GM18498 (cell line): ENCODE measurements around the gene ARFGEF2.
"Not testable (repeated sequence)": the region's sequence is repeated elsewhere in the genome, so short reads cannot be mapped to it uniquely, and the experiment has no call there.

Experiments
- ATAC-seq: cut with Tn5 transposase; IDR thresholded peaks from one replicate; pipeline ENCODE4 v1.9.1; 2021; ENCODE audit warnings: mild to moderate bottlenecking, moderate library complexity; ENCODE audit not compliant: unreplicated experiment

Gene ARFGEF2

DNA sequence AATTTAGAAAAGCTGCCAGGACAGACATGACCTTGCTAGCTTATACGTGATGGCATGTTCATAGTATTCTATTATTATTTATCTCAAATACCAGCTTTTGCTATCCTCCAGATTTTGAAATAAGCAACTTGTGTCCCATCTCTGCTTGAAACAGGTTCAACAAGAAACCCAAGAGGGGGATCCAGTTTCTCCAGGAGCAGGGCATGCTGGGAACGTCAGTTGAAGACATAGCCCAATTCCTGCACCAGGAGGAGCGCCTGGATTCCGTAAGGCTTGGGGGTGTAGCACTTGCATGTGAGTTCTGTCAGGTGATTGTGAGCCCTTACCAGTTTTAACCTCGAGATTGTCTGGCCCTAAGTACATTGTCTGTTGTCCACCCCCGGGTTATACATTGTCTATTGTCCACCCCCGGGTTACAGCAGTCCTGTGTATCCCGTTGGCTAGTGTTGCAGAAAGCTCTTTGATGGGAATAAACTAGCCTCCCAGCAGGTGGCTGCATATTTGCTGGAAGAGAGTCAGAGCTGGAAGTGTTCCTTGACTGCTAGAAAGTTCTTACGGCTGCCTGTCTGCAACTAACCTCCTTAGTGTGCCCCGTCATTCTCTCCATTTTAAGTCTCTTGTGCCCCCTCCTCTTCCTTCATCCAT is 63.2 kb downstream of the ARFGEF2 start:
- no peak for ATAC-seq

DNA sequence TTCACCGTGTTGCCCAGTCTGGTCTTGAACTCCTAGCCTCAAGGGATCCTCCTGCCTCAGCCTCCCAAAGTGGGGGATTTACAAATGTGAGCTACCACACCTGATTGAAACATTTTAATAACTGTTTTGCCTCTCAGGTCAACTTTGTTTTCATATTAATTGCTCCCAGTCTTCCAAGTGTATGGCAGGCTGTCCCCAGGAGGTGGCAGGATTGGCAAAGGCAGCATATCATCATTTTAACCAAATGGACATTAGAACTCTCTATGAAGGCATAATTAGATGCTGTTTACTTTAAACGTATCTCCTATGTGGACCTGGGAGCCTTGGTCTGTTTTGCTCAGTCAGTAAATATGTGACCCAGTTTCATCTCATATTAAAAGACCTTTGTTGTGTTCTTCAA is 65.4 kb downstream of the ARFGEF2 start:
- ATAC-seq, result no peak

DNA sequence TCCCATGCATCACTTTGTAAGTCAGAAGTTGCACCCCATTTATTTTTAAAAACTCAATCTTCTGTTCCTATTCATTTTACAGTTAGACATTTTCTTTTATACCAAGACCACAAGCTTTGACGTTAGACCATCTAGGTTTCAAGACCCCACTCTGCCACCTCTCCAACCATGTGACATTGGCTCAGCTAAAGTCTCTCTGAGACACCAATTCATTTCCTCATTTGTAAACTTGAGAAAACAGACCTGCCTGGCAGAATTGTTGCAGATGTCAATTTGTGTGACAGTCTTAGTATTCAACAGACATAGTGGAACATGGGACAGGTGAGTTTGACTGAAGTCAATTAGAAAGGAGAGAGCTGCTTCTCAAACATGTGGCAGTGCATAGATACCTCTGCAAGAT is 69.0 kb downstream of the ARFGEF2 start:
- no peak for ATAC-seq

DNA sequence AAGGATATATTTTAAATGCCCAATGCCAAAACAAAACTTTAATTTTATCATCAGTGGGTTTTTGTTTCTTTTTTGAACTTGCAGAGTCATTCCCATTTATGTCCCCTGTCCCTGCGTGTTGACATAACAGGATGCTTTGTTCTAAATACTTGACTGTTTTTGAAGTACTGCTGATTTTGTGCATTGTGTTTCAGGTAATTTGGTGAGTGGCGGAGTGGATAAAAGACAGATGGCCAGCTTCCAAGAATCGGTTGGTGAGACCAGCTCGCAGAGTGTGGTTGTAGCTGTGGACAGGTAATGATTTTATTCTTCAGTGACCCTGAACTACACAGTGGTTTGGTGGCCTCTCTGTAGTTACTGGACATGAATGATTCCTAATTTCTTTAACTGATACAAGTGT is 74.1 kb downstream of the ARFGEF2 start:
- ATAC-seq, result no peak

DNA sequence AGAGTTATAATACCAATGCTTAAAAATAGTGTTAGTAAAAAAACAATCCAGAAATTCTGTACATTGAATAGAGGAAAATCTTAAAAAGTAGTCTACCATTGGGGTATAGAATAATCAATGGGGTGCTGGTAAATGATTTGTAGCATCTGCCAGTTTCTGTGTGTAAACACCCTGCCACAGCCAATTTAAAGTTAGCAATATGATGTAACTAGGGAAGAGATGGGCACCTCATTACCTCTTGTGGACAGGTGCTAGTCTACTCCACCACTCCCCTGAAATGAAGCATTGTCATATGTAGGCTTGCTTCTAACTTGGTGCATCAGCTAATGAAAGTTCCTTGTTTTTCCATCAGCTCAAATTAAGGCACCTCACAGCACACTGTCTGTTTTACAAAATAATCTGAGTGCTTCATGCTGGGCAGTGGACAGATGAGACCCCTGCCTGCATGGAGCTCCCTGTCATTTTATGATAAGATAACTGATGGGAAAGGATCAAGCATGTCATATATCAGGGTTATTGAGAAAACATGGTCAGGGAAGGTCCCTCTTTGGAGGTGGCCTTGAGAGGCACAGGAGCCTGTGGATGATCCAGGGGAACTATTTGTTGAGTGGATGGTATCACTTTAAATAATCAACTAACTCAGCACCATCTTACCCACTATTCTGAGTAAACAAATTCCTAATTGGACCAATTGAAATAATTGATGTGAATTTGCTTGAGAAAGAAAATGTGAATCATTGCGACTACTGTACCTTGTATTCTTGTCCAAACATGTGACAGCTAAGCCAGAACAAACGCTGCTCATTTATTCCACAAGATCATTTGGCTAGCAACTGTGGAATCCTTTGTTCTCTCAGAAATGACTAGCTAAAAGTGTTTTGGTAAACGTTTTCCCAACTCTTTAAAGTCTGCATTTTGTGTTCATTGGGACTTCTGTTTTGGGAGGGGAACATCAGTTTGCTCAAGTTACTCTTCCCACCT is 78.7 kb downstream of the ARFGEF2 start:
- ATAC-seq, result no peak

DNA sequence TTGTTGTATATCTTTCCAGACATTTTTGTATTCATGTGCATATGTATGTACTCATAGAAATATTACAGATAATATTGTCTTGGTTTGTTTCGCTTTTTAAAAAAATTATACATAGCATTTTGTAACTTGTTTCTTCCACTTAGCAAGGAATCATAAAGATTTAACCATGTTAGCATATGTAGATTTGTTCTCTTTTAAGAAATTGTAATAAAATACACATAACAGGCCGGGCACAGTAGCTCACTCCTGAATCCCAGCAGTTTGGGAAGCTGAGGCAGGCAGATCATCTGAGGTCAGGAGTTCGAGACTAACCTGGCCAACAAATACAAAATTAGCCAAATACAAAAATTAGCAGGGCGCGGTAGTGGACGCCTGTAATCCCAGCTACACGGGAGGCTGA is 80.2 kb downstream of the ARFGEF2 start:
- no peak for ATAC-seq

DNA sequence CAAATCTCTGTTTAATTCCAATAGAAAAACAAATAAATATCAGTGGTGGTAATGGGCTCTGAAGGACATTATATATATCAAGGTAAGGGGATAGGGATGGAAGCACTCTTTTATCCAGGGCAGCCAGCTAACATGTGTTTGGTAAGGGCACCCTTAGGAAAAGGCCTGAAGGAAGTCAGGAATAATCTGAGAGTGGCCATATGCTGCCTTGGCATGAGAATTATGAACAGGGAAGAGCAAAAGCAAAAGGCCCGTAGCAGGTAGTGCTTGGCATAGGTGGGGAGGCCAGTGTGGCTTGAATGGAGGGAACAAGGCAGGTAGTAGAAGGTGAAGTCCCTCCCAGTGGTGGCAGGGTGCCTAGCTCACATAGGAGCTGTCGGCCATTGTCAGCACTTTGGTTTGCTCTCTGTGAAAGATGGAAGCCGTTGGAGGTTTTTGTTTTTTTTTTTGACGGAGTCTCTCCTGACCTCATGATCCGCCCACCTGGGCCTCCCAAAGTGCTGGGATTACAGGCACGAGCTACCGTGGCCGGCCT is 85.0 kb downstream of the ARFGEF2 start:
- ATAC-seq, result no peak

DNA sequence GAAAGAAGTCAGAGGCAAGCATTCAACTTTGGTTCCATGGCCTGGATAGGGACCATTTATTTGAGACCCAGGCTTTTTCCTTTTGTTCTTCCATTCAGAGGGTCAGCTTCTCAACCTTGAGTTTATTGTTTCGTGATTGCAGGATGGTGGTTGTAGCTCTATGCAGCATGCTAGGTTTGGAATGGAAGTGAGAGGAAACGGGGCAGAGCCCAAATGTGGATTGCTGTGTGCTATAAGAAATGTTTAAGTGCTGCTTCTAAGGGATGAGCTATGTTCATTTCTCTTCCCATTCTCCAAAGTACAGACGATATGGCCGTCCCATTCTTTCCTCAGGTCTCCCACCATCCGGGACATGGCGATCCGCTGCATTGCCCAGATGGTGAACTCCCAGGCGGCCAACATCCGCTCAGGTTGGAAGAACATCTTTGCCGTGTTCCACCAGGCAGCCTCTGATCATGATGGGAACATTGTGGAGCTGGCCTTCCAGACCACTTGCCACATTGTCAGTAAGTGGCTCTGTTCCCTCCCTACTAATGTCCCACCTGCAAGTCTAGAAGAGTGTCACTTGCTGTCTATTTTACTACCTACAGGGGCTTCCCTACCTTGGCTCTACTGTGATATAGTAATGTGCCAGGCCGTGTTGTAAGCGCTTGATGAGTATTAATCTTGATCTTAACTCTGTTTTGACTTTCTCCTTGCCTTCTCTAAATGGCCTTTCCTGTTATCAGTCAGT is 88.6 kb downstream of the ARFGEF2 start:
- ATAC-seq, result no peak

DNA sequence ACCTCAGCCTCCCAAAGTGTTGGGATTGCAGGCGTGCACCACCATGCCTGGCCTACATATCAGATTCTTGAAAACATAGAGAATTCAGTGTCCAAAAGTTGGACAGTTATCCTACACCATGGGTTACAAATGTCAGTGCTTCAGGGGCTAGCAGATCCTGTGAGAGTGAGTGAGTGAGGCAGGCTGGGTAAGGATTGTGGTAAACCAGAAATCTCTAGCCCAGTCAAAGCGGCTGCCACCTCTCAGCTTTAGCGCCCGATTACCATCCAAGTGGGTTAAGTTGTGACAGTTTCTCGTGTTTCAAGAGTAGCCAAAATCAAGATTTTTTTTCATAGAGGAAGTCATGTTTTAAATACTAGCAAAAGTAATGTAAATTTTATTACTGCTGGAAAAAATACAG is 102.7 kb downstream of the ARFGEF2 start:
- no peak for ATAC-seq

DNA sequence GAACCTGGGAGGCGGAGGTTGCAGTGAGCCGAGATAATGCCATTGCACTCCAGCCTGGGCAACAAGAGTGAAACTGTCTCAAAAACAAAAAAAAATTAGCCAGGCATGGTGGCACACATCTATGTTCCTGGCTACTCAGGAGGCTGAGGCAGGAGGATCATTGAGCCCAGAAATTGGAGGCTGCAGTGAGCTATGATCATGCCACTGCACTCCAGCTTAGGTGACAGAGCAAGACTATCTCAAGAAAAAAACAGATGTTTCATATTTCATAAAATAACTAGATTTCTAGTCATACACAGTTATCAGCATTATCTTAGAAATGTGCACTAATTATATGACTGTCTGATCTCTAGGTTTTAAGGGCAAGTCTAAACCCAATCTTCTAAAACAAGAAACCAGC is 106.7 kb downstream of the ARFGEF2 start:
- ATAC-seq, result not testable (repeated sequence)

DNA sequence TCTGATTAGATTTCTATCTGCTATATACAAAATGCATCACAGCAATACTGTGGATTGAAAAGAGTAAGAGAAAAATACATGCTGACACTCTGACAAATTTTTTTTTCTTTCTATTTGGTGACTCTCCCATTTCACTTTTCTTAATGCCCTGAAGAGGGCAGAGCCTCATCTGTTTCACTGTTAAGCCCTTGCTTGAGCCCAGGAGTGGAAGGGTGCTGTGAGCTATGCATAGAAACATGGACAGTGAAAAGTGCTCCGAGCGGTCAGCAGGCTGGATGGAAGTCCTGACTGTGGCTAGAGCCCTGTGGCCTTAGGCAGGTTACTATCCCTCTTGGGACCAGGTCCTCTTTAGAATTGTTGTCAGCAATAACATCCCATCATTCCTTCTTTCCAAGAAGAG is 107.2 kb downstream of the ARFGEF2 start:
- no peak for ATAC-seq

DNA sequence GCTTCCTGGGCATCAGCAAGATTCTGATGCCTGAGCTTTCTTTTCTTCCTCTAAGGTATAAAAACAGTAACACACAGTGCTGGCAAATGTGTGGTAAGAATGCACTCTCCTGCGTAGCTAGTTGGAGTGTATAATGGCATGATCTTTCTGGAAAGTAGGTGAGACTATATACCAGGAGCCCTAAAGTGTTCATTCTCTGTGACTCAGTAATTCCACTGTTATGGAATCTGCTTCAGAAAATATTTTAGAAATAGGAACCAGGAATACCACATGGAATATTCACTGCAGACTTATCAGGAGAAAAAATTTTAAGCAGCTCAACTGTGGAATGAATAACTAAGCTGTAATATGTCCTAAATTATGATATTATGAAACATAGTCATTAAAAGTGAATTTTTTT is 107.7 kb downstream of the ARFGEF2 start:
- ATAC-seq, result no peak

DNA sequence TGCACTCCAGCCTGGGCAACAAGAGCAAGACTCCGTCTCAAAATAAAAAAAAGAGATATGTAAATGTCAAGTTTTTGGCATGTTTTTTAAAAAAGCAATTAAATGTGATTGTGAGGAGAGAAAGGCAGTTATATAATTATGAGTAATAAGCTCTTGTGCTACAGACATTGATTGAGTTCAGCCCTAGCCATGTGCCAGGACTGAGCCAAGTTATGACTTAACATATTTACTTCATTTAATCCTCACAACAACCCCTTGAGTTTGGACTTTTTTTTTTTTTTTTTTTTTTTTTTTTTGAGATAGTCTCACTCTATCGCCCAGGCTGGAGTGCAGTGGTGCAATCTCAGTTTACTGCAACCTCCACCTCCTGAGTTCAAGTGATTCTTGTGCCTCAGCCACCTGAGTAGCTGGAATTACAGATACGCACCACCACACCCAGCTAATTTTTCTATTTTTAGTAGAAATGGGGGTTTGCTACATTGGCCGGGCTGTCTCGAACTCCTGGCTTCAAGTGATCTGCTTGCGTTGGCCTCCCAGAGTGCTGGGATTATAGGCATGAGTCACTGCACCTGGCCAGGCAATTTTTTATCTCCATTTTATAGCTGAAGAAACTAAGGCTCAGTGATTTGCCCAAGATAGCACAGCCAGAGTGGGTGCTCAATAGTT is 109.6 kb downstream of the ARFGEF2 start:
- no peak for ATAC-seq

DNA sequence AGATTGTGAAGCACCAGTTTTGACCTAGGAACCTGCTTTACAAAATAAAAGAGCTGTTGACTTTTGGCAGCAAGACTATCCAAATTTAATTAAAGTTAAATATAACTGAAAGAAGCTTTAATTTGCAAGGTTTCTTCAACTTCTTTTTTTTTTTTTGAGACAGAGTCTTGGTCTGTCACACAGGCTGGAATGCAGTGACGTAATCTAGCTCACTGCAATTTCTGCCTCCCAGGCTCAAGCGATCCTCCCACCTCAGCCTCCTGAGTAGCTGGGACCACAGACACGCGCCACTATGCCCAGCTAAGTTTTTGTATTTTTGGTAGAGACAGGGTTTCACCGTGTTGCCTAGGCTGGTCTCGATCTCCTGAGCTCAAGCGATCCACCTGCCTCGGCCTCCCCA is 110.9 kb downstream of the ARFGEF2 start:
- ATAC-seq, result no peak

DNA sequence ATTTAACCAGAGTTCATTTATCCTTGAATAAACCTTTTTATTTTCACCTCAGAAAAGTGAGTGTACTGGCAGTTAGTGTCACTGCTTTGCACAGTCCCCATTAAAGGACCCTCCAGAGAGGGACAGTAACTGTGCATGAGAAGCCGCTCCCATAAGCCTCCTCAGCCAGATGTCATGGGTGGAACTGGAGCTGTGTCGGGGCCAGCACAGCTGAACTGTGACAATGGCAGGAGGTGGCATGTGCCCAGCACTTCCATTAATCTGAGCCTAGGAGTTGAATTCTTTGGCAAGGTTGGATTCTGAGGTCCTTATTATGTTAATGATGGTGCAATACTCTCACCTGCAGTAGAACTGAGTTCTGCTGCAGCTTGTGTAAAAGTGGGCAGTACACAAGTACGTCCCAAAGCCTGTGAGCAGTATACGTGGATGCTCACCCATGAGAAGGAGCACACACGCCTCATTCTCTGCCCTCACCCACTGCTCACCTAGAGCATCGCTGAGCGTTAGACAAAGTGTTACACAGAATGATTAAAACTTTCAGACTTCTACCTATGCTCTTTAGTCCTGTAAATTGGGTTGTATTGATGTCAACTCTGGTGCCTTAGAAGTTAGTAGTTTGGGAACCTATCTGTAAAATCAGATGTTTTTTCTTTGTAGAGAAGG is 112.7 kb downstream of the ARFGEF2 start:
- no peak for ATAC-seq

DNA sequence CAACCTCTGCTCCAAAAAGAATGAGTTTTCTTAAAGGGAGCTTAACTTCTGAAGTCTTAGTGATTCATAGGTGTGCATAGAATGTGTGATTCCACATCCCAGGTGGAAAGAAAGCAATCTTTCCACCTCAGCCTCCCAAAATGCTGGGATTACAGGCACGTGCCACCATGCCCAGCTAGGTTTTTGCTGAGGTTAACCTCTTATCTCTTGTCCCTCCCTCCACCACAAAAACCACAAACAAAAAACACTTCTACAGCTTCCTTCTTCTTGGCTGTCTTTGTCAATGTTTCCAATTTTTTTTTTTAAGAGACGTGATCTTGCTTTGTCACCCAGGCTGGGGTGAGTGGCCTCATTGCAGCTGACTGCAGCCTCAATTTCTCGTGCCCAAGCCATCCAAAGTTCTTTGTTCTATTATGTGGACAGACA is 116.5 kb downstream of the ARFGEF2 start:
- no peak for ATAC-seq

DNA sequence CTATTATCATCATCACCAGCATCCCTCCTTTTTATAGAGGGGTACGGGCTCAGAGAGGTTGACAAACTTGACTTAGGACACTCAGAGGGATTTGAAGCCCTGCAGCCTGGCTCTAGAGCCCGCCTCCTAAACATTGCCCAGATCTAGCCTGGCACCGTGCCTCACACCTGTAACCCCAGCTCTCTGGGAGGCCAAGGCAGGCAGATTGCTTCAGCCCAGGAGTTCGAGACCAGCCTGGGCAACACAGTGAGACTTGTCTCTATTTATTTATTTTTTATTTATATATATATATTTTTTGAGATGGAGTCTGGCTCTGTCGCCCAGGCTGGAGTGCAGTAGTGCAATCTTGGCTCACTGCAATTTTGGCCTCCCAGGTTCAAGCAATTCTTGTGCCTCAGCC is 118.3 kb downstream of the ARFGEF2 start:
- ATAC-seq, result no peak

DNA sequence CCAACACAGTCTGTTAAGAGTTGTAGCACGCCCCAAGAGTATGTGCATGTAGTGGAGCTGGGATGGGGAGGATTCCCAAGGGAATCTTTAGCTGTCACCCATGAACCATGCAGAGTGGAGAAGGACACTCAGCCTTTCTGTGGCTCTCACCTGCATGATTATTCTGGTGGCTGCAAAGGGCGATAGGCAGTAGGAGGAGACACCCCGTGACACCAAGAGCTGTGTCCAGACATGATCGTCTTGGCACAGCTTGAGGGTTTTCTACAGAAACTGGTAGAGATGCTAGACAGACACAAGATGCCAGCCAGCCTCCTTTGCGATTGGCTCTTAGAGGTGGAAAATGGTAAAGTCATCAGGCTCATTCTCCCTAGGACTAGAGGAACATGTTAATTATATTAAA is 121.5 kb downstream of the ARFGEF2 start:
- no peak for ATAC-seq

DNA sequence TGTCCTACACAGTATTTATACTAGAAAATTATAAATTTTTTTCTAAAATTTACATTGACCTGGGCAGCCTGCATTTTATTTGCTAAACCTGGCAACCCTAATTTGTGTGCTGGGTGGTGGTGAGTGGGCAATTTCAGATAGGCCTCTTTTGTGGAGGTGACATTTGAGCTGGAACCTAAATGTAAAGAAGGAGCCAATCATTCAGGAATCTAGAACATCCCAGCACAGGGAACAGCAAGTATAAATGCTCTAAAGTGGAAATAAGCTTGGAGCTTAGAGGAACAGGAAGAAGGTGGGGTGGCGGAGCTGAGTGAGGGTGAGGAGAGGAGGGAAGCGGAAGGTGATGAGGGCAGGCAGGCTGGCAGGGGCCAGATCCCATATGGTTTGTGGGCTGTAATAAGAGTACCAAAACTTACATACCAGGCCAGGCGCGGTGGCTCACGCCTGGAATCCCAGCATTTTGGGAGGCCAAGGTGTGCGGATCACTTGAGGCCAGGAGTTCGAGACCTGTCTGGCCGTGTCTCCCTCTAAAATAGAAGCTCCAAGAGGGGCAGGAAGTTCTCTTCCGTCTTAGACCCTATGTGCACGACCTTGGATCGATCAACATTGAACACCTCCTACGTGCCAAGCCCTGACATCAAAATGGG is 124.1 kb downstream of the ARFGEF2 start:
- ATAC-seq, result no peak
